Inferior parietal cortex (tissue), 1 donor: ENCODE data around the gene SATB2.

Source experiments
- DNase-seq: peaks from one replicate; pipeline ENCODE4 v3.0.0-alpha.2; 2016; ENCODE audit errors: extremely low spot score

The SATB2 gene

GRCh38 chr2:199257261-199258224, 200.2 kb downstream of the SATB2 start:
- no peak for DNase-seq

DNA sequence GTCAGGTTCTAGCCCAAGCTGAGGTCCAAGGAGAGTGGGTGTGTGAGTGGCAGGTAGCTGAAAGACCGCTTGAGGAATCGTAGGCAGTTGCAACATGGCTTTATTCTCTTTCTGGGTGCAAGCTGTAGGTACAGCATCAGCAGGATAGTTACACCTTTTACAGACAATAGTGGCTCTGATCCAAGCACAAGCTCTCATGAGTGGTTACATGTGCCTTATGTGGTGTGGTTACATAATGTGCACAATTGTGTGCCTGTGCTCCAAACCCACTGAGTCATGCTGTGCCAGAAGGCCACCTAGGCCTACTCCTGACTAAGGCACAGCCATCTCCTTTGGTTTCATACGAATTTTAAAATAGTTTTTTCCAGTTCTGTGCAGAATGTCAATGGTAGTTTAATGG, 227.6 kb downstream of the SATB2 start:
- no peak for DNase-seq

- DNase-seq = no peak
These were observed 228.6 kb downstream of the SATB2 start for GRCh38 chr2:199228887-199229819.

DNA sequence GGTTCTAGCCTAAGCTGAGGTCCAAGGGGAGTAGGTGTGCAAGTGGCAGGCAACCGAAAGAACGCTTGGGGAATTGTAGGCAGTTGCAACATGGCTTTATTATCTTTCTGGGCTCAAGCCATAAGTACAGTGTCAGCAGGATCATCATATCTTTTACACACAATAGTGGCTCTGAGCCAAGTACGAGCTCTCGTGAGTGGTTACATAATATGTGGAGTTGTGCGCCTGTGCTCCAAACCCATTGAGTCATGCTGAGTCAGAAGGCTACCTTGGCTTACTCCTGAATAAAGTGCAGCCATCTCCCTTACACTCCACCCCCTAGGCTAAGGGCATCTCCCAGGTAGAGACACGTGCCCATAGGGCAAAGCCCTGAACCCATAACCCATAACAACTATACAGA, 233.9 kb downstream of the SATB2 start:
- no peak for DNase-seq

GRCh38 chr2:199220920-199221319, 236.8 kb downstream of the SATB2 start:
- DNase-seq = no peak

DNA sequence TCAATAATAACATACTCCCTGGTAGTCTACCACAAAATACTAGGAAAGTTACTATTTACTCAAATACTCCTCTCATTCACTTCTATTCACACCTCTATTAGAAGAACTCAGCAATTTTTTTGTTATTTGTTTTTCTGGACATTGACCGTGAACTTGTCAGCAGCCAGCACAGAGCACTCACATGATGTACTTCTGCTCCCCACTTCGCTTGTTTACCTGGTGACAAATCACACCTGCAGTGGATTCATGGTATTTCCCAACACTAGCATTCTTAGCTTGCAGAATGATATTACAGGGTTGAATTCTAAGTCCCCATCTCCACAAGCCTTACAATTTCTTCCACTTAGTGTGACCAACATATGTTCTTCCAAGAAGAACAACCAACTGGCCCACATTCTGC, 238.2 kb downstream of the SATB2 start:
- no peak for DNase-seq
